ENCODE data around the gene SMIM43.
"Not testable (repeated sequence)": the region's sequence is repeated elsewhere in the genome, so short reads cannot be mapped to it uniquely, and the experiment has no call there.

The SMIM43 gene

DNA sequence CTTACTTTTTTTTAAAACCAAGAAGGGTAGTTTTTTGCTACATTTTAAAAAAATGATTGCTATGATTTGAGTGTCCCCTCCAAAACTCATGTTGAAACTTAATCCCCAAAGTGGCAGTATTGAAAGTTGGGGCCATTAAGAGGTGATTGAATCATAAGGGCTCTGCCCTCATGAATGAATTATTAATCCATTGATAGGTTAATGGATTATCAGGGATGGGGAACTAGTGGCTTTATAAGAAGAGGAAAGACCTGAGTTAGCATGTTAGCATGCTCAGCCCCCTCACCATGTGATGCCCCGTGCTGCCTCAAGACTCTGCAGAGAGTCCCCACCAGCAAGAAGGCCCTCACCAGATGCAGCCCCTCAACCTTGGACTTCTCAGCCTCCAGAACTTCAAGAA, 31.0 kb downstream of the SMIM43 start:
- DNase-seq = no peak

DNA sequence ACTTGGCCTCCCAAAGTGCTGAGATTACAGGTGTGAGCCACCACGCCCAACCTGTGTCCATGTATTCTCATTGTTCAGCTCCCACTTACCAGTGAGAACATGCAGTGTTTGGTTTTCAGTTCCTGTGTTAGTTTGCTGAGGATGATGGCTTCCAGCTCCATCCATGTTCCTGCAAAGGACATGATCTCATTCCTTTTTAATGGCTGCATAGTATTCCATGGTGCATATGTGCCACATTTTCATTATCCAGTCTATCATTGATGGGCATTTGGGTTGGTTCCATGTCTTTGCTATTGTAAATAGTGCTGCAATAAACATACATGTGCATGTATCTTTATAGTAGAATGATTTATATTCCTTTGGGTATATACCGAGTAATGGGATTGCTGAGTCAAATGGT, 35.2 kb downstream of the SMIM43 start:
- DNase-seq = not testable (repeated sequence)

DNA sequence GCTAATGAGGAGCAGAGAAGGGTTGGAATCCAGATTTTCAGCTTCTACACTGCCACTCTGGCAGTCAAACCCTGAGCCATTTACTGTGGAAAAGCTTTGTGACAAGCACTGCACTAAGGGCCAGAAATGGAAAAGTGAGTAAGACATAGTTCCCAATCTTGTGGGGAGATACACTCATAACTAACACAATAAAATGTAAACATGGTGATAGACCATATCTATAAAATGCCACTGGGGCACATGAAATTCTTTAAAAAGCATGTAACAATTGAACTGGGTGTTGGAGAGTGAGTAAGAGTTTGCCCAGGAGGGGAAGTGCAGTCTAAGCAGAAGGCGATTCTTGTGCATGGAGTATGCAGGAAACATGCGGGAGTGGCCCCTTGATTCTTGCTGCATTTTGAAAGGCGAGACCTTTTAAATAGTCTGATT, 36.2 kb downstream of the SMIM43 start:
- DNase-seq = no peak

DNA sequence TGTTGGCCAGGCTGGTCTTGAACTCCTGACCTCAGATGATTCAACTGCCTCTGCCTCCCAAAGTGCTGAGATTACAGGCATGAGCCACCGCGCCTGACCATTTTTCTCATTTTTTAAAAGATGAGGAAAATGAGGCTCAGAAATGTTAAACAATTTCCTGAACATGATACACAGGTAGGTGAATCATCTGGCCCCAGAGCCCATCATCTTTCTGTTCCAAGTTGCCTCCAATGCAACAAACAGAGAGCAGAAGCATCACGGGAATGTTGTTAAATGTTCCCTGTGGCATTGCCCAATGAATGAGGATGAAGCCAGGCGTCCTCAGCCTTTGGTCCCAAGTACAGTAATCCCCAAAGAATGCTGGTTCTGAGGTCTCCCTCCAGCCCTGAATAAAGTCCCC, 36.9 kb downstream of the SMIM43 start:
- DNase-seq = no peak

DNA sequence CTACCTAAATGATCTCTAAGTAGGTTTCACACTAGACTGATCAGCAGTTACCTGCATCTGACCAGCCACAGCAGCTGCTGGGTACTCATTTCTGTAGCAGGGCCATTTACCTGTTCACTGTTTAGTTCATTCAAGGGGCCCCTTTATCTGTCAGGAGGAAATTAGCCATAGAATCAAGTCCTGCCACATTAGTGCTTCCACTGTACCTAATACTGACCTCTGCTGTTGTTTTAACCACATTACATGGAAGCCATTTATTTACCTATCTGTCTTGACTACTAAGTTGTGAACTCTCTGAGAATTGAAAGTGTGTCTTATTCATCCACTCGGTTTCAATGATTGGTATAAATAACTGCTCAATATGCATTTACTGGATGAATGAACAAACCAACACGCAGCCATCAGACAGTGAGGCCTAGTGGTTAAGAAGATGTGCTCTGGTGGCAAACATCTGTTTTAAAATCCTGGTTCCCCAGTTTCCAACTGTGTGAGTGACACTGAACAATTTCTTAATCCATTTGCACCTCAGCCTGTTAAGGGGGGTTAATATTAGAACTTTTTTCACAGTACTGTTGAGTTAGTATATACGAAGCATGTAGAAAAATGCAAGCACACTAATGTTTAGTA, 38.2 kb downstream of the SMIM43 start:
- no peak for DNase-seq

DNA sequence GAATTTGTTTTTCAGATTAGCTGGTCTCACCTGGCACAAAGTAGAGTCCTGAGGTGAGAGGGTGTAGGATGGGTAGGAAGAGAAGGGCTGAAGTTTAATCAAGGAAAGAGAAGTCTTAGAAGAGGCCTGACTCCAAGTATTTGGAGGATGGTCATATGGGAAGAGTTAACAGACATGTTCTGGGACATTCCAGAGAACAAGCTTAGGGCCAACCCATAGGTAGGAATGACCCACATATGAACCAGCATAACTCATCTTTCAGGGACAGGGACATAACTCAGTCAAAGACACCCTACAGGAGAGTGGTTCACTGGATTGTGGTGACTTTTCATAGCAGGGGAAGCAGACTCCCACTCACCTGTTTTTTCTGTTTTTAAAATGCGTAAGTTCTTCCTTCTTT, 40.3 kb downstream of the SMIM43 start:
- DNase-seq = no peak

DNA sequence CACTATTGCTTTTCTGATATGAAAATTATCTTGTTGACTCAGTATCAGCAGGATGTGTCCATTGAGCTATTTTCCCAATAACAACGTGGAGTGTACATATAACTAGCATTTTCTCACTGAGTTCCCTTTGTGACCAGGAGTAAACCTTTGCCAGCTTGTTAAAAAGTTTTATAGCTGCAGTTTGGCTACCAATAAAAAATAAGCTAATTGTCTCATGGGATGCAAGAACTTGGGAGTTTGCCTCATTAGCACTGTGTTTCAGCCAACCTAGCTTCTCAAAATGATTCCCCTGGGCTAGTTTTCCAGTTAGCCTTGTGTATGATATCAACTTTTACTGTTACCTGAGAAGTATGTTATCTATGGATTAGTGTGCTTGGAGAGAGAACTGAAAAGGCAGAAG, 43.3 kb downstream of the SMIM43 start:
- DNase-seq = no peak

DNA sequence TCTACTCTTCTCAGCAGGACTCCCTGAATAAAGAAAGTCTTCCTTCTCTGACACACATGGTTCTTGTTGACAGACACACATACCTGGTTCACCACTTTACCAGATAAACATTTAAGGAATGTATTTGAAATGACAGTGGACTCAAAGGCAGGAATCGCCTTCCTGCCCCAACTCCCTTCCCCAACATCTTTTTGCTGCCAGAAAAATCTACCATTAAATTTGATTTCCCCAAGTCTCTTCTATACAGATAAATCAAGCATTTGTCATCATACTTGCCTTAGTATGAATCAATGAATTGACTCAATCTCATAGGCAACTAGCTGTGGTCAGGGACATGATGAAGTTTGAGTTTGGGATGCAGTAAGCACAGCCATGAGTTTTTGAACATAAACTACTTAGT, 44.9 kb downstream of the SMIM43 start:
- no peak for DNase-seq

DNA sequence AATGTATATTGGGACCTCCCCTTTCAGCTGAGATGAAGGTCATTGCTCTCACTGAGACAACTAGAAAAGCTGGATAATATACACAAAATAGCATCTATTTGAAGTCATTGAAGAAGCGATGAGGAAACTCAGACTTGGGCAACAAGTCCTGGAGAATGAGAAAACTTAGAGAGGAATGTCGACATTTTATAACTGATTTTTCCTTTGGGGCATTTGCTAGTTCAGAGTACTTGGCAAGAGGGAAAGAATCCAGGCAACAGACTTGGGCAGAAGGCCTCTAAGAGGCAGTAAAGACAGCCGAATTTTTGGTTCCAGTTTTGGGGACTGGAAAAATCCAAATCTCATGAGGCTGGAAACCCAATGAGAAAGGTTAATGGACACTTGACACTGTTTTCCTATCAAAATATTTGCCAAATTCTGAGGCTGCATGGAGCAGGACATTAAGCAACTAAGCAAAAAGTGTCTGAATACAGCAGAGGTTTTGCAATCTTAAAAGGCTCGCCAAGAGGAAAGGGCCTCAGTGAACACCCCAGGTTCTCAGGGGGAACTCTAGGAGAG, 47.2 kb downstream of the SMIM43 start:
- DNase-seq = no peak

DNA sequence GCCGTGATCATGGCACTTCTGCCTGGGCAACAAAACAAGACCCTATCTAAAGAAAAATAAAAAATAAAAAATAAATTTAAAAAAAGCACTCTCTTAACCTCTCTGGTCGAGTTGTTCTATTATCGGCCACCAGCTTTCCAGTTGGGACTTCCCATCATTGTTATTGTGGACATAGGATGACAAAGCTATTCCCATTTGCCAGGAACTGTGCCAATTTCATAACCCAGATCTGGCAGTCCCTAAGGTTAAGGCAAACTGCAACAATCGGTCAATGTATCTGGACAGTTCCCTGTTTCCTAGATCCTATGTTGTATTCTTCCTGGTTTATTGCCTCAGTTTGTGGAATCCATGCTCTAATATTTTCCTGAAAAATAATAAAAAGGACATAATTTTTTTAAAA, 50.4 kb downstream of the SMIM43 start:
- no peak for DNase-seq

DNA sequence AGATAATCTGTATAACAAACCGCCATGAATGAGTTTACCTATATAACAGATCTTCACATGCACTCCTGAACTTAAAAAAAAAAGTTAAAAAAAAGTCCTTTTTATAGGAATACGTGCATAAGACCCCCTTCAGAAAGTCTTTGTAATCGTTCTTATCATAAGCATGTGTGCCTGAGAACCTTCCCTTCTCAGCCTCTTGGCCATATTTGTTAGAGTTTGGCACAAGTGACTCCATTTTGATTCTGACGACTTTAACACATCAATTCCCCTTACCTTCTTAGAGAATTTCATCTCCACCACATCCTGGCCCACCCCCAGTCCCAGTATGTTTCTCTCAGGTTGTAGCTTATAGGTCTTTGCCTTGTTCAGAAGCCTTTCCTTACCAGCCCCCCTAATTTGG, 52.2 kb downstream of the SMIM43 start:
- no peak for DNase-seq

DNA sequence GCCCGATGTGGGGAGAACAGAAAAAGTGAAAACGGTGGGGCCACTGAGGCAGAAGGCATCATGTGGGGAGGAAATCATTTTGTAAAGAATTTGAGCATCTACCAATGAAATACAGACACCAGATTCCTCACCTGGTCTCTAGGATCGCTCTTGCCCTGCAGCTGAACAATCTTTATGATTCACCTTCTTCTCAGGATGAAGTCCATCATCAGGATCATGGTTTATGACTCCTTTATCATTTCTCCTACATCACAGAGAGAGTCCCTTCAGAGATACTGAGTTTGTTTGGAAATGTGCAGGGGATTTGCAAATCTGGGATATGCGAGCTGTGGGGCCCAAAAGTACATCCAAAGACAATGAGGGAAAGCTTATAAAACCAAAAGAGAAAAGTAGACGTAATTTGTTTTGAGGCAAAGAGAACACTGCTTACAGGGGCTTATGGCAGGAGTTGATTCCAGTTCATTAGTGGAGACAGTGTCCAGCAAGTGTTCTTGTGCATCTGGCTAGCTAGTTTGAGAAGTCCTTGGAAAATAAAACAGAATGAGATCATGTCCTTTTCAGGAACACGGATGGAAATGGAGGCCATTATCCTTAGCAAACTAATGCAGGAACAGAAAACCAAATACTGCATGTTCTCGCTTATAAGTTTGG, 52.8 kb downstream of the SMIM43 start:
- DNase-seq = no peak

DNA sequence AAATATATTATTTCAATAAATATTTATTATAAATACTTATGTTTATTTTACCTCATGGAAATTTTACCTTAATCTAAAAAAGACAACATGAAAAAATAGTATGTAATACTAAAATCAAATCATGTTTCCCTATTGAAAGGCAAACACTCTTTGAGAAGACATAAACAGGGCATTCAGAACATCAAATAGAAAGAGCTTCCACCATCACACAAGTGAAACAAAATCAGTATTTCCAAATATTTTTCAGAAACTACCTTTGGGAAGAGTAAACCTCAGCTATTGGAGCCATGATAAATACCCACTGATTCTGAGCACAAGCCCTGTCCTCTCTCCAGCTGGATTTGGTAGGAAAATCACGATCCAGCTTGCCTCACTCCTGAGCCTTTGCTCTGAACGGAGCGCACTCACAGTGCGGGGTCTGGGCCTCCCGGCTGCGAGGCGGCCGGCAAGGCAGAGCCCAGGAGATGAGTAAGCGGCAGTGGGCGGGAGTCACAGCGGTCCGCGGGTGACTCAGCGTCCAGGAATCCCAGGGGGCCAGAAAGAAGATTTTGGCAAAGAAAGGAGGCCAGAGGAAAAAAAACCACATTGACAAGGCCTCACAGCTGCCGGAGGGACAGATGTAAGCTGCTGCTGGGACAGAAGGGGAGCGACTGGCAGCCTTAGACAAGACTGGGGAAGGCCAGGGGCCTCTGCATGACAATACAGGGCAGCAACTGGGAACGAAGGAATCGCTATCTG, 53.5 kb downstream of the SMIM43 start:
- DNase-seq = peak; percentile 75

DNA sequence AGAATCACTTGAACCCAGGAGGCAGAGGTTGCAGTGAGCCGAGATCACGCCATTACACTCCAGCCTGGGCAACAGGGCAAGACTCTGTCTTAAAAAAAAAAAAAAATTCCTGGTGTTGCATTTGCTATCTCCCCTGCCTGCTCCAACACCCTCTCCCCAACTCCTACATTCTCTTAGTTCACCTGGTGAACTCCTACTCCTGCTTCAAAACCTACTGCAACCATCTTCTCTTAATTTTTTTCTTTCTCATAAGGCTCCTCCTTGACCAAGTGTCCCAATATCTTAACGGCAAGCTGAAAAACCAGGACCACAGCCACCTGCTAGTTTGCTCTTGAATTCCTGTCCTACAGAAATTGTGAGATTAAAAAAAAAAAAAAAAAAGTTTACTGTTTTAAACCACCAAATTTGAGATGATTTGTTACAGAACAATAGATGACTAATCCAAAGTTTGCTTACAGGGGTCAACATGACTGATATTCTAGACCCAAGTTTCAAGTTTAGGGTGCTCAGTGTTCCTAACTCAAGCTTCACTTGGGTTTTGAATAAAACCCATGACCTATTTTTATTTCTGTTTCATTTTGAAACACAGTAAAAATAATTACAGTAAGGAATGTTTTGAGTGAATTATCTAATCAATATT, 55.1 kb downstream of the SMIM43 start:
- no peak for DNase-seq

Data from stimulated activated CD8-positive, alpha-beta memory T cell treated with anti-CD3 and anti-CD28 coated beads, Interleukin-4, amount 100 ng/mL, for 48 hours (primary cell).